PC-3 (cell line): ENCODE data around the gene USP3. TPM values are rescaled to one million over a fixed set of nuclear protein-coding genes. Genes with fewer than 3 reads are reported as not detected.

Source experiments
- ATAC-seq: fragments of 200-7000 bp; cut with Tn5 transposase; 2 replicates; pipeline ENCODE4 v1.9.1; 2020; ENCODE audit warnings: mild to moderate bottlenecking, moderate library complexity
- BruUV-seq: library from RNA; stranded (reverse); fragments of 400-500 nt; replicated peaks from 2 replicates; lab custom pipeline; 2021; lab: Mats Ljungman, UMichigan
- CTCF ChIA-PET: fragments of 300-600 bp; sonication (Branson Sonifier 250); formaldehyde crosslinking; loops from one replicate; lab custom pipeline; 2022; ENCODE audit warnings: antibody characterized with exemption; lab: Charles Lee
- POLR2A ChIA-PET: fragments of 300-600 bp; sonication (Branson Sonifier 250); formaldehyde crosslinking; loops from one replicate; lab custom pipeline; 2022; ENCODE audit warnings: antibody characterized with exemption; ENCODE audit not compliant: unreplicated experiment; lab: Charles Lee
- DNase-seq: peaks from one replicate; pipeline ENCODE4 v3.0.0-alpha.2; 2015
- H2AFZ ChIP-seq: fragments of 300-600 bp; sonication (generic); 2 replicates; pipeline ENCODE4 v1.6.0; 2016; ENCODE audit warnings: antibody characterized with exemption, low read length
- H3F3A ChIP-seq: fragments of 300-600 bp; sonication (generic); one replicate; pipeline ENCODE4 v1.6.0; 2017; ENCODE audit warnings: antibody characterized with exemption, low read length, control low read depth, mild to moderate bottlenecking; ENCODE audit not compliant: unreplicated experiment
- H3K27ac ChIP-seq: fragments of 300-600 bp; sonication (generic); 2 replicates; pipeline ENCODE4 v1.5.1; 2016; ENCODE audit warnings: mild to moderate bottlenecking, low read length
- H3K27me3 ChIP-seq: fragments of 300-600 bp; sonication (generic); 2 replicates; pipeline ENCODE4 v1.6.1; 2016; ENCODE audit warnings: low read length, mixed read lengths
- H3K36me3 ChIP-seq: fragments of 300-600 bp; sonication (generic); 2 replicates; pipeline ENCODE4 v1.6.1; 2016; ENCODE audit warnings: low read depth, mixed run types, low read length, mixed read lengths
- H3K4me1 ChIP-seq: fragments of 300-600 bp; sonication (generic); 2 replicates; pipeline ENCODE4 v1.5.1; 2016; ENCODE audit warnings: low read length; ENCODE audit not compliant: insufficient read depth
- H3K4me2 ChIP-seq: fragments of 300-600 bp; sonication (generic); 2 replicates; pipeline ENCODE4 v1.6.0; 2016; ENCODE audit warnings: low read length
- H3K4me3 ChIP-seq: fragments of 300-600 bp; sonication (generic); 2 replicates; pipeline ENCODE4 v1.5.1; 2016; ENCODE audit warnings: mild to moderate bottlenecking, low read length, mixed read lengths
- H3K79me2 ChIP-seq: fragments of 300-600 bp; sonication (generic); 2 replicates; pipeline ENCODE4 v1.6.1; 2017; ENCODE audit warnings: low read length, mixed read lengths
- H3K9ac ChIP-seq: fragments of 300-600 bp; sonication (generic); 2 replicates; pipeline ENCODE4 v1.6.0; 2016; ENCODE audit warnings: mild to moderate bottlenecking, low read length
- H3K9me2 ChIP-seq: fragments of 300-600 bp; sonication (generic); replicated peaks from 2 replicates; pipeline ENCODE4 v1.6.1; 2016; ENCODE audit warnings: mixed run types, low read length, mixed read lengths
- H3K9me3 ChIP-seq: fragments of 300-600 bp; sonication (generic); 2 replicates; pipeline ENCODE4 v1.6.1; 2016; ENCODE audit warnings: low read length, mixed read lengths
- H4K20me1 ChIP-seq: fragments of 300-600 bp; sonication (generic); 2 replicates; pipeline ENCODE4 v1.6.1; 2016; ENCODE audit warnings: low read length, mixed read lengths
- CTCF ChIP-seq: fragments of 300-600 bp; sonication (generic); conservative IDR thresholded peaks from 2 replicates; pipeline ENCODE4 v1.5.1; 2017; ENCODE audit warnings: antibody characterized with exemption, low read depth, mild to moderate bottlenecking, low read length
- EZH2 ChIP-seq: fragments of 300-600 bp; sonication (generic); IDR thresholded peaks from one replicate; pipeline ENCODE4 v1.6.1; 2017; ENCODE audit warnings: antibody characterized with exemption, mild to moderate bottlenecking, low read length; ENCODE audit not compliant: unreplicated experiment
- EZH2phosphoT487 ChIP-seq: fragments of 300-600 bp; sonication (generic); IDR thresholded peaks from 2 replicates; pipeline ENCODE4 v1.6.1; 2018; ENCODE audit warnings: mild to moderate bottlenecking, antibody characterized with exemption, low read length, borderline replicate concordance
- intact Hi-C: fragments of 100-400 bp; cut with micrococcal nuclease; formaldehyde crosslinking; loops from 2 replicates; pipeline ENCODE4 v1.9.0; 2023
- total RNA-seq: library from RNA; depleted of rRNA; stranded (reverse); fragments of >200 nt; gene quantifications from 2 replicates; pipeline ENCODE4 v1.2.3, GENCODE V29; 2014

Gene USP3
- total RNA-seq, 1 experiment from 2014 or later, result 26.9 TPM

GRCh38 chr15:63597821-63598220, 93.4 kb downstream of the USP3 start:
- Histone ChIP-seq H3K27me3 (no peaks in the 10 kb centered on the region), H3K4me3 (no peak overlapping the region), H4K20me1 (no peaks in the 10 kb centered on the region), H3K27ac (no peak overlapping the region), H3K9me2 (no peaks in the 10 kb centered on the region), H2AFZ (no peak overlapping the region), H3F3A (no peaks in the 10 kb centered on the region), H3K79me2 (peaks cover 6% of the 10 kb centered on the region), H3K4me1 (peaks cover 7% of the 10 kb centered on the region; the same call in 1 of the 2 replicates), H3K9me3 (no peaks in the 10 kb centered on the region), H3K4me2 (no peak overlapping the region), H3K36me3 (peaks cover 3% of the 10 kb centered on the region; the same call in 1 of the 2 replicates), H3K9ac (no peak overlapping the region)
- DNase-seq, result no peak
- no peak for TF ChIP-seq CTCF
- TF ChIP-seq EZH2, result no peak
- no peak for TF ChIP-seq EZH2phosphoT487
- ChIA-PET POLR2A (no interaction called here), CTCF (interaction anchor here (0.5 to 0.6 kb wide), 2 partner anchors 20 to 94 kb away, joined by 3 to 4 read pairs; no protein-coding TSS in a partner anchor)
- intact Hi-C loops, result loop anchor here (5.0 kb wide), 2 partner anchors 196 to 311 kb away; no protein-coding TSS in a partner anchor
- ATAC-seq, result no peak
- BruUV-seq, result no TSS peak

GRCh38 chr15:63598473-63599400, 94.3 kb downstream of the USP3 start:
- peak overlapping the region; percentile 83 for H3K4me3 ChIP-seq
- peaks cover 7% of the 10 kb centered on the region; the same call in 1 of the 2 replicates for H3K4me1 ChIP-seq
- peaks cover 6% of the 10 kb centered on the region for H3K79me2 ChIP-seq
- no peaks in the 10 kb centered on the region for H3K9me2 ChIP-seq
- DNase-seq (no peak), ATAC-seq (no peak)
- peak overlapping the region; percentile 73; the same call in 1 of the 2 replicates for H2AFZ ChIP-seq
- ChIA-PET CTCF (interaction anchor here (0.6 to 1.4 kb wide), 6 partner anchors 11 to 473 kb away, joined by 3 to 4 read pairs (median 3); no protein-coding TSS in a partner anchor), POLR2A (interaction anchor here (0.6 to 0.9 kb wide), 3 partner anchors 47 to 137 kb away, joined by 3 to 5 read pairs (median 4); no protein-coding TSS in a partner anchor)
- TF ChIP-seq EZH2phosphoT487, result no peak
- TF ChIP-seq EZH2, result no peak
- no peak for TF ChIP-seq CTCF
- BruUV-seq, result no TSS peak
- H3K27me3 ChIP-seq, result no peaks in the 10 kb centered on the region
- H3K27ac ChIP-seq, result no peak overlapping the region
- peak overlapping the region; percentile 99 for H3K4me2 ChIP-seq
- intact Hi-C loops, result loop anchor here (1.0 to 5.0 kb wide), 3 partner anchors 131 to 311 kb away; no protein-coding TSS in a partner anchor
- no peaks in the 10 kb centered on the region for H3F3A ChIP-seq
- H3K9me3 ChIP-seq, result no peaks in the 10 kb centered on the region
- no peak overlapping the region for H3K9ac ChIP-seq
- no peaks in the 10 kb centered on the region for H3K36me3 ChIP-seq
- no peaks in the 10 kb centered on the region for H4K20me1 ChIP-seq
